Breast epithelium (tissue), 4 donors: ENCODE measurements around the gene ADD3. TPM values are rescaled to one million over a fixed set of nuclear protein-coding genes. Genes with fewer than 3 reads are reported as not detected.
"Not testable (repeated sequence)": the region's sequence is repeated elsewhere in the genome, so short reads cannot be mapped to it uniquely, and the experiment has no call there.

Experiments used
- DNase-seq, 2 donors: peaks; one replicate each; pipeline ENCODE4 v3.0.0-alpha.2; 2019; ENCODE audit warnings: low spot score in 2 of 2
- H3K27ac ChIP-seq, 2 donors: fragments of 200-600 bp; sonication (generic) in 1 of 2; one replicate each; pipeline ENCODE4 v1.5.1; 2016 to 2019; ENCODE audit warnings: mild to moderate bottlenecking in 1 of 2
- H3K27me3 ChIP-seq, 2 donors: fragments of 200-600 bp; sonication (generic) in 1 of 2; one replicate each; pipeline versions ENCODE4 v1.5.1 to v1.6.0; 2017 to 2019; ENCODE audit warnings: control low read depth in 1 of 2, mild to moderate bottlenecking in 1 of 2
- H3K36me3 ChIP-seq: fragments of 200-600 bp; one replicate; pipeline ENCODE4 v1.5.1; 2019
- H3K4me1 ChIP-seq, 2 donors: fragments of 200-600 bp; sonication (generic); one replicate each; pipeline ENCODE4 v1.5.1; 2016 to 2019; ENCODE audit warnings: control low read depth in 1 of 2
- H3K4me3 ChIP-seq, 3 donors: fragments of 200-600 bp; sonication (generic); 1 replicate in 2 of 3; 2 replicates in 1 of 3; pipeline ENCODE4 v1.5.1; 2016 to 2019; ENCODE audit warnings: mild to moderate bottlenecking in 3 of 3, moderate library complexity in 2 of 3
- H3K9me3 ChIP-seq, 2 donors: fragments of 200-600 bp; sonication (generic) in 1 of 2; one replicate each; pipeline ENCODE4 v1.5.1; 2016 to 2019; ENCODE audit warnings: control low read depth in 1 of 2
- POLR2A ChIP-seq: fragments of 450-650 bp; IDR thresholded peaks from one replicate; pipeline ENCODE4 v1.6.1; 2016; ENCODE audit warnings: antibody characterized with exemption, mild to moderate bottlenecking, moderate library complexity
- POLR2AphosphoS5 ChIP-seq, 3 donors: sonication (generic); formaldehyde crosslinking; IDR thresholded peaks; one replicate each; pipeline ENCODE4 v1.6.1; 2017; ENCODE audit warnings: antibody characterized with exemption in 3 of 3
- intact Hi-C: fragments of 100-400 bp; cut with DNase I; formaldehyde crosslinking; loops from one replicate; pipeline ENCODE4 v1.15.1; 2023; ENCODE audit warnings: low total_unique reads
- total RNA-seq, 3 donors: library from RNA; depleted of rRNA; stranded (reverse); fragments of >200 nt; gene quantifications; one replicate each; pipeline ENCODE4 v1.1.0, GENCODE V29; 2016
- TF ChIP-seq, protein P1 (sequence below), 3 donors: fragments of 450-650 bp; IDR thresholded peaks; one replicate each; pipeline ENCODE4 v1.5.1; 2016 to 2017; ENCODE audit warnings: antibody characterized with exemption in 3 of 3, mild to moderate bottlenecking in 3 of 3, moderate library complexity in 3 of 3

The ADD3 gene
- total RNA-seq, 3 donors from 2014 or later = 208 to 458 (median 347) TPM

DNA sequence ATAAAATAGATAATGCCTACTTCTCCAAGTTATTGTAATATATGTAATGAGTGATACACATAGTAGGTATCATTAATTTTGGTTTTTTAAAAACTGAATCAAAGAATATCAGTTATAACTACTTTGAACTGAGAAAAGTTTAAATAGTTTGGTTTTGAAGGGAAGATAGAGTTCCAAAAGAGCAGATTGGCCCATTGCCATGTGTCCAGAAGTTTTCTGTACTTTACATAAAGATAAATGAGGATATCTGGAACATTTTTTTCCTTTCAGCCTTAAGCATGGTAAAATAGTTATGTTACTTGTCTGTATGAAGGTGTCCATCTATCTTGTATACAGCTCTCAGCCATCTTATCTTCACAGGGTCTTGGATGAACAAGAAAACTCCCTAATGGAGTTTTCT is 101.7 kb downstream of the ADD3 start:
- no peaks in the 10 kb centered on the region for H3K36me3 ChIP-seq
- TF ChIP-seq POLR2AphosphoS5 (IDR thresholded peaks at IDR 0.05) (no peak), POLR2A (no peak)
- TF ChIP-seq, protein P1, sequence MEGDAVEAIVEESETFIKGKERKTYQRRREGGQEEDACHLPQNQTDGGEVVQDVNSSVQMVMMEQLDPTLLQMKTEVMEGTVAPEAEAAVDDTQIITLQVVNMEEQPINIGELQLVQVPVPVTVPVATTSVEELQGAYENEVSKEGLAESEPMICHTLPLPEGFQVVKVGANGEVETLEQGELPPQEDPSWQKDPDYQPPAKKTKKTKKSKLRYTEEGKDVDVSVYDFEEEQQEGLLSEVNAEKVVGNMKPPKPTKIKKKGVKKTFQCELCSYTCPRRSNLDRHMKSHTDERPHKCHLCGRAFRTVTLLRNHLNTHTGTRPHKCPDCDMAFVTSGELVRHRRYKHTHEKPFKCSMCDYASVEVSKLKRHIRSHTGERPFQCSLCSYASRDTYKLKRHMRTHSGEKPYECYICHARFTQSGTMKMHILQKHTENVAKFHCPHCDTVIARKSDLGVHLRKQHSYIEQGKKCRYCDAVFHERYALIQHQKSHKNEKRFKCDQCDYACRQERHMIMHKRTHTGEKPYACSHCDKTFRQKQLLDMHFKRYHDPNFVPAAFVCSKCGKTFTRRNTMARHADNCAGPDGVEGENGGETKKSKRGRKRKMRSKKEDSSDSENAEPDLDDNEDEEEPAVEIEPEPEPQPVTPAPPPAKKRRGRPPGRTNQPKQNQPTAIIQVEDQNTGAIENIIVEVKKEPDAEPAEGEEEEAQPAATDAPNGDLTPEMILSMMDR (IDR thresholded peaks at IDR 0.05) = no peak
- DNase-seq = no peak
- intact Hi-C loops = no loop called here
- no peak overlapping the region for H3K27ac ChIP-seq
- H3K27me3 ChIP-seq = no peaks in the 10 kb centered on the region
- no peaks in the 10 kb centered on the region for H3K9me3 ChIP-seq
- H3K4me3 ChIP-seq = no peak overlapping the region
- no peaks in the 10 kb centered on the region for H3K4me1 ChIP-seq

DNA sequence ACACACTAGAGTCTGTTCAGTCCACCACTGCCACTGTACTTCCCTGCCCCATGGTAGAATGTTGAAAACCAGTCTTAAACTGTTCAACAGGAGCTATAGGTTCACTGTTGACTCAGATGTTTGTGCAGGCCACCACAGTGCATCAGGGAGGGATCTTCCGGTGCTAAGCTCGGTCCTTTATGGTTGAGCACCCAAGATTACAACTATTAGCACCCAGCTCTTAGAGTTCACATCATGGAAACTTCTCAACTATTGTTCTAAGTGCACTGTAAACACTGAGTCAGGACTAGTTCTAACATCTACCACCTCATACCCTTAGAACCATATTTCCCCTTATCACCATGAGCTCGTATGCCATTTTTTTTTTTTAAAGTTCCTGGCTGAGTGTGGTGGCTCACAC is 102.6 kb downstream of the ADD3 start:
- no peak overlapping the region for H3K27ac ChIP-seq
- intact Hi-C loops = no loop called here
- H3K4me3 ChIP-seq = no peak overlapping the region
- H3K9me3 ChIP-seq = no peaks in the 10 kb centered on the region
- H3K36me3 ChIP-seq = no peaks in the 10 kb centered on the region
- H3K4me1 ChIP-seq = no peaks in the 10 kb centered on the region
- DNase-seq = no peak
- H3K27me3 ChIP-seq = no peaks in the 10 kb centered on the region
- TF ChIP-seq POLR2AphosphoS5 (IDR thresholded peaks at IDR 0.05) (no peak), POLR2A (no peak)
- TF ChIP-seq, protein P1 (IDR thresholded peaks at IDR 0.05) = no peak

DNA sequence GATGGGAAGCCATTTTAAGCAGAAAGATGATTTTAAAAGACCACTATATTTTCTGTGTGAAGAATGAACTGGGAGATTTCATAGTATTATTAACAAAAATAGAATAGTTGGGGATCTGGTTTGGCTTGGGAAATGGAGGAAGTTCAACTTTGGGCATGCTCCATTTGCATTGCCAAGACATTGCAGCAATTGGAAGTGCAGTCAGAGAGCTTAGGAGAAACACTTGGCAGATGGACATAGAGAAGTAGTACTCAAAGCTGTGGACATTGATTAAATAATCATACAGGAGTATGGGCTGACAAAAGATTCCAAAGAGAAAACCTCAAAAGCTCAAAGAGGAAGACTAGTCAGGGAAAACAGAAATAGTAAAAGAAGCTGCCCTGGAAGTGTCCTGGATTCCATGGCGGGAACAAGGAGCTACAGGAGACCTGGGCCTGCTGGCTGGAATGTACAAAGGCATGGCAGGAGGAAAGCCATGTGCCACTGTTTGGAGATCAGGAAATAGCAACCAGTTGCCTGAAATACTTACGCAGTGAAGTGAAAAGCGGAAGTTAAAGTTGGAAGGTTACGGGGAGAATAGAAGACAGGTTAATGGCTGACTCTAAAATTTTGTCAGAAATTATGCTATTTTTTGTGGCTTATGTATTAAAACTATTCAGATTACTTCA is 106.0 kb downstream of the ADD3 start:
- H3K9me3 ChIP-seq = no peaks in the 10 kb centered on the region
- no peaks in the 10 kb centered on the region for H3K27me3 ChIP-seq
- no peak overlapping the region for H3K4me3 ChIP-seq
- TF ChIP-seq POLR2A = no peak
- TF ChIP-seq POLR2AphosphoS5 (IDR thresholded peaks at IDR 0.05) = no peak
- TF ChIP-seq, protein P1 (IDR thresholded peaks at IDR 0.05) = no peak
- H3K36me3 ChIP-seq = peaks cover 5% of the 10 kb centered on the region
- H3K27ac ChIP-seq = no peak overlapping the region
- no peak for DNase-seq
- no peaks in the 10 kb centered on the region for H3K4me1 ChIP-seq
- intact Hi-C loops = no loop called here

- H3K27me3 ChIP-seq, H3K4me1 ChIP-seq, intact Hi-C loops, H3K36me3 ChIP-seq, H3K27ac ChIP-seq, H3K4me3 ChIP-seq, DNase-seq, H3K9me3 ChIP-seq: not testable (repeated sequence)
Observed at GRCh38 chr10:110114668-110115067, 106.9 kb downstream of the ADD3 start.

DNA sequence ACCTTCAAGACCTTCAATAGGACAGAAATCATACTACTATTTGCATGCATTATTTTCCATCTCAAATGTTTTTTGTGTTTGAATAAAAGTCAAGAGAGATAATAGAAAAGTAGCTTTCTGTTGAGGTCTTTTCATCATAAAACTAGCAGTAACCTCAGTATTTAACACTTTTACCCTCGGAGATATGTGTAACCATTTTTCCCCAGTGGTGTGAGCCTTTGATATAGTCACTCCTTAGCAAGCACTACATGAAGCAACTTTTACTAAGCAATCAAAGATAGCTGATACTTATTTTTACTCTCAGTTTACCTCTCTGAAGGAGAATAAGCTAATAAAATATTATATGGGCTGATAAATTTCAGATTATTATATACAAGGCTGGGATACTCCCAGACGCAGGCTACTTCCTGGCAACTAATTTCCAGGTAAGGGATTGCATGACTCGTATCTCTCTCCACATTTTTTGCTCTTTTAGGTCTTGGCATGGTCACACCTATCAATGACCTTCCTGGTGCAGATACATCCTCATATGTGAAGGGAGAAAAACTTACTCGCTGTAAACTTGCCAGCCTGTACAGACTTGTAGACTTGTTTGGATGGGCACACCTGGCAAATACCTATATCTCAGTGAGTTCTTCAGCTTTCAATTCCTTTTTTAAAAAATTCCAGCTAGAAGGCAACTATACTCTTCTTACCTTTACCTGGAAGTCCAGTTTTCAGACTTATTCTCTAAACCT is 108.2 kb downstream of the ADD3 start:
- TF ChIP-seq POLR2AphosphoS5 (IDR thresholded peaks at IDR 0.05) (no peak), POLR2A (no peak)
- TF ChIP-seq, protein P1 (IDR thresholded peaks at IDR 0.05) = no peak
- H3K4me3 ChIP-seq = no peak overlapping the region
- DNase-seq = no peak
- H3K4me1 ChIP-seq = no peaks in the 10 kb centered on the region
- H3K9me3 ChIP-seq = no peaks in the 10 kb centered on the region
- intact Hi-C loops = no loop called here
- peaks cover 5% of the 10 kb centered on the region for H3K36me3 ChIP-seq
- H3K27ac ChIP-seq = no peak overlapping the region
- H3K27me3 ChIP-seq = no peaks in the 10 kb centered on the region
